ENCODE results near the gene EEF2. TPM values are rescaled to one million over a fixed set of nuclear protein-coding genes. Genes with fewer than 3 reads are reported as not detected.
A peak's percentile ranks its signal among the peaks of the same experiment; 100 is the strongest.
"Not testable (repeated sequence)": the region's sequence is repeated elsewhere in the genome, so short reads cannot be mapped to it uniquely, and the experiment has no call there.

EEF2 gene
- total RNA-seq, 1 experiment from 2014 or later: 2,165 TPM

- no peak for DNase-seq (ENCODE audit: low spot score)
Measured at GRCh38 chr19:4014541-4015491, 29.6 kb upstream of the EEF2 start.

- no peak for DNase-seq (ENCODE audit: low spot score)
Measured at GRCh38 chr19:4013886-4014540, 28.8 kb upstream of the EEF2 start.

- DNase-seq (ENCODE audit: low spot score): no peak
Measured at GRCh38 chr19:4012975-4013634, 27.8 kb upstream of the EEF2 start.

GRCh38 chr19:4012092-4012974 is 27.1 kb upstream of the EEF2 start:
- DNase-seq (ENCODE audit: low spot score): no peak

GRCh38 chr19:4011430-4011829 is 26.2 kb upstream of the EEF2 start:
- DNase-seq (ENCODE audit: low spot score): not testable (repeated sequence)

- no peak for DNase-seq (ENCODE audit: low spot score)
Measured at GRCh38 chr19:4010808-4011110, 25.5 kb upstream of the EEF2 start.

- DNase-seq (ENCODE audit: low spot score): no peak
Measured at GRCh38 chr19:4009990-4010807, 24.9 kb upstream of the EEF2 start.

GRCh38 chr19:4007836-4008539 is 22.7 kb upstream of the EEF2 start:
- DNase-seq (ENCODE audit: low spot score): no peak

- peak; percentile 86 for DNase-seq (ENCODE audit: low spot score)
Measured at GRCh38 chr19:4007021-4007835, 22.0 kb upstream of the EEF2 start, which contains the start of gene PIAS4. Gene PIAS4 (plus strand): TSS chr19:4007736. CDS start chr19:4007761, 25 bp downstream.

GRCh38 chr19:4005436-4005835 is 20.2 kb upstream of the EEF2 start:
- DNase-seq (ENCODE audit: low spot score): not testable (repeated sequence)

GRCh38 chr19:4000798-4001197 is 15.5 kb upstream of the EEF2 start:
- not testable (repeated sequence) for DNase-seq (ENCODE audit: low spot score)

- not testable (repeated sequence) for DNase-seq (ENCODE audit: low spot score)
Measured at GRCh38 chr19:3998667-3999412, 13.6 kb upstream of the EEF2 start.

GRCh38 chr19:3995607-3996006 is 10.3 kb upstream of the EEF2 start:
- no peak for DNase-seq (ENCODE audit: low spot score)

- no peak for DNase-seq (ENCODE audit: low spot score)
Measured at GRCh38 chr19:3990815-3991117, 5.5 kb upstream of the EEF2 start.

GRCh38 chr19:3987619-3988371 is 2.5 kb upstream of the EEF2 start:
- peak; percentile 87 for DNase-seq (ENCODE audit: low spot score)

GRCh38 chr19:3986260-3987041 is 1.2 kb upstream of the EEF2 start:
- DNase-seq (ENCODE audit: low spot score): peak; percentile 57

Measured in HT-29 (cell line).